ENCODE data around the gene AAR2. TPM values are rescaled to one million over a fixed set of nuclear protein-coding genes. Genes with fewer than 3 reads are reported as not detected.

AAR2 gene
- total and polyA plus RNA-seq, 7 experiments from 2014 or later: 18.2 to 55.8 (median 24.3) TPM

- intact Hi-C loops (cut with micrococcal nuclease): no loop called here
- CTCF ChIA-PET: no interaction called here
- H3K27me3 Mint-ChIP-seq: peaks cover 0 to 25% (median 8%) of the 10 kb centered on the region in 5 donors
These were observed 43.1 kb downstream of the AAR2 start for GRCh38 chr20:36279362-36279761.

GRCh38 chr20:36279776-36280175 is 43.5 kb downstream of the AAR2 start:
- Mint-ChIP-seq H3K4me3 (no peak overlapping the region), H3K27me3 (peaks cover 0 to 27% (median 8%) of the 10 kb centered on the region in 5 donors), H3K4me1 (peaks cover 0 to 4% (median 0%) of the 10 kb centered on the region in 7 donors), H3K36me3 (peaks cover 0 to 8% (median 0%) of the 10 kb centered on the region in 5 donors), H3K27ac (no peak overlapping the region), H3K9me3 (peaks cover 0 to 4% (median 0%) of the 10 kb centered on the region in 11 donors)
- H3K9me3 ChIP-seq (ENCODE audit: control insufficient read depth in 2 of 3, low read length in 3 of 3): no peaks in the 10 kb centered on the region
- ATAC-seq (no peak), DNase-seq (no peak)
- CTCF ChIA-PET: no interaction called here
- H3K4me1 ChIP-seq (ENCODE audit: control insufficient read depth in 2 of 2, insufficient read depth in 2 of 2, low read length in 2 of 2): no peaks in the 10 kb centered on the region
- POLR2A ChIA-PET: no interaction called here
- no peak overlapping the region for H3K27ac ChIP-seq (ENCODE audit: low read depth, low read length)
- H3K36me3 ChIP-seq (ENCODE audit: control insufficient read depth in 2 of 3, insufficient read depth in 3 of 3, low read length in 3 of 3): no peaks in the 10 kb centered on the region
- H3K27me3 ChIP-seq (ENCODE audit: control insufficient read depth in 2 of 2, insufficient read depth in 2 of 2, low read length in 2 of 2): no peaks in the 10 kb centered on the region
- intact Hi-C loops (cut with micrococcal nuclease): no loop called here
- no peak overlapping the region for H3K4me3 ChIP-seq (ENCODE audit: low read length)

More at GRCh38 chr20:36279362-36279761, 43.1 kb downstream of the AAR2 start:
- H3K9me3 ChIP-seq (ENCODE audit: control insufficient read depth in 2 of 3, low read length in 3 of 3): no peaks in the 10 kb centered on the region
- H3K4me3 ChIP-seq (ENCODE audit: low read length): no peak overlapping the region
- no peak overlapping the region for H3K27ac Mint-ChIP-seq
- ATAC-seq (no peak), DNase-seq (no peak)
- no peaks in the 10 kb centered on the region for H3K27me3 ChIP-seq (ENCODE audit: control insufficient read depth in 2 of 2, insufficient read depth in 2 of 2, low read length in 2 of 2)
- H3K4me1 ChIP-seq (ENCODE audit: control insufficient read depth in 2 of 2, insufficient read depth in 2 of 2, low read length in 2 of 2): no peaks in the 10 kb centered on the region
- H3K4me1 Mint-ChIP-seq: peaks cover 0 to 4% (median 0%) of the 10 kb centered on the region in 7 donors
- no peaks in the 10 kb centered on the region for H3K36me3 ChIP-seq (ENCODE audit: control insufficient read depth in 2 of 3, insufficient read depth in 3 of 3, low read length in 3 of 3)
- no peak overlapping the region for H3K27ac ChIP-seq (ENCODE audit: low read depth, low read length)
- peaks cover 0 to 8% (median 0%) of the 10 kb centered on the region in 5 donors for H3K36me3 Mint-ChIP-seq
- POLR2A ChIA-PET: no interaction called here
- H3K4me3 Mint-ChIP-seq: no peak overlapping the region
- peaks cover 0 to 4% (median 0%) of the 10 kb centered on the region in 11 donors for H3K9me3 Mint-ChIP-seq

GRCh38 chr20:36281785-36282380 is 45.6 kb downstream of the AAR2 start:
- ChIA-PET POLR2A (no interaction called here), CTCF (no interaction called here)
- Histone ChIP-seq H3K9me3 (ENCODE audit: control insufficient read depth in 2 of 3, low read length in 3 of 3) (no peaks in the 10 kb centered on the region), H3K4me3 (ENCODE audit: low read length) (no peak overlapping the region), H3K4me1 (ENCODE audit: control insufficient read depth in 2 of 2, insufficient read depth in 2 of 2, low read length in 2 of 2) (no peaks in the 10 kb centered on the region), H3K27me3 (ENCODE audit: control insufficient read depth in 2 of 2, insufficient read depth in 2 of 2, low read length in 2 of 2) (no peaks in the 10 kb centered on the region), H3K27ac (ENCODE audit: low read depth, low read length) (no peak overlapping the region), H3K36me3 (ENCODE audit: control insufficient read depth in 2 of 3, insufficient read depth in 3 of 3, low read length in 3 of 3) (no peaks in the 10 kb centered on the region)
- Mint-ChIP-seq H3K36me3 (peaks cover 0 to 8% (median 0%) of the 10 kb centered on the region in 5 donors), H3K4me1 (peaks cover 0 to 4% (median 0%) of the 10 kb centered on the region in 7 donors), H3K27me3 (peaks cover 6 to 34% (median 10%) of the 10 kb centered on the region in 5 donors), H3K27ac (no peak overlapping the region), H3K4me3 (no peak overlapping the region), H3K9me3 (peaks cover 0 to 4% (median 0%) of the 10 kb centered on the region in 11 donors)
- DNase-seq (no peak), ATAC-seq (no peak)
- intact Hi-C loops (cut with micrococcal nuclease): no loop called here

GRCh38 chr20:36284751-36285150 is 48.5 kb downstream of the AAR2 start:
- Mint-ChIP-seq H3K36me3 (peaks cover 0 to 8% (median 0%) of the 10 kb centered on the region in 5 donors), H3K27ac (no peak overlapping the region), H3K27me3 (peaks cover 13 to 43% (median 16%) of the 10 kb centered on the region in 5 donors), H3K4me3 (no peak overlapping the region), H3K9me3 (peaks cover 0 to 6% (median 1%) of the 10 kb centered on the region in 11 donors), H3K4me1 (peaks cover 0 to 4% (median 0%) of the 10 kb centered on the region in 7 donors)
- H3K4me3 ChIP-seq (ENCODE audit: low read length): no peak overlapping the region
- H3K27me3 ChIP-seq (ENCODE audit: control insufficient read depth in 2 of 2, insufficient read depth in 2 of 2, low read length in 2 of 2): no peaks in the 10 kb centered on the region
- no peaks in the 10 kb centered on the region for H3K36me3 ChIP-seq (ENCODE audit: control insufficient read depth in 2 of 3, insufficient read depth in 3 of 3, low read length in 3 of 3)
- H3K4me1 ChIP-seq (ENCODE audit: control insufficient read depth in 2 of 2, insufficient read depth in 2 of 2, low read length in 2 of 2): no peaks in the 10 kb centered on the region
- no peaks in the 10 kb centered on the region for H3K9me3 ChIP-seq (ENCODE audit: control insufficient read depth in 2 of 3, low read length in 3 of 3)
- intact Hi-C loops (cut with micrococcal nuclease): no loop called here
- ATAC-seq: no peak
- ChIA-PET POLR2A (no interaction called here), CTCF (no interaction called here)
- no peak for DNase-seq
- no peak overlapping the region for H3K27ac ChIP-seq (ENCODE audit: low read depth, low read length)

- Histone ChIP-seq H3K27ac (ENCODE audit: low read depth, low read length) (no peak overlapping the region), H3K36me3 (ENCODE audit: control insufficient read depth in 2 of 3, insufficient read depth in 3 of 3, low read length in 3 of 3) (no peaks in the 10 kb centered on the region), H3K4me1 (ENCODE audit: control insufficient read depth in 2 of 2, insufficient read depth in 2 of 2, low read length in 2 of 2) (no peaks in the 10 kb centered on the region), H3K4me3 (ENCODE audit: low read length) (no peak overlapping the region), H3K27me3 (ENCODE audit: control insufficient read depth in 2 of 2, insufficient read depth in 2 of 2, low read length in 2 of 2) (no peaks in the 10 kb centered on the region), H3K9me3 (ENCODE audit: control insufficient read depth in 2 of 3, low read length in 3 of 3) (no peaks in the 10 kb centered on the region)
- peaks cover 0 to 4% (median 0%) of the 10 kb centered on the region in 7 donors for H3K4me1 Mint-ChIP-seq
- peaks cover 0 to 6% (median 1%) of the 10 kb centered on the region in 11 donors for H3K9me3 Mint-ChIP-seq
- H3K4me3 Mint-ChIP-seq: no peak overlapping the region
- CTCF ChIA-PET: interaction anchor here (0.9 kb wide), 1 partner anchor 204 kb away, joined by 3 read pairs; no protein-coding TSS in a partner anchor
- no peak overlapping the region for H3K27ac Mint-ChIP-seq
- H3K36me3 Mint-ChIP-seq: no peaks in the 10 kb centered on the region
- no peak for DNase-seq
- POLR2A ChIA-PET: no interaction called here
- H3K27me3 Mint-ChIP-seq: peaks cover 7 to 42% (median 19%) of the 10 kb centered on the region in 5 donors
- intact Hi-C loops (cut with micrococcal nuclease): no loop called here
- ATAC-seq: no peak
These were observed 49.6 kb downstream of the AAR2 start for GRCh38 chr20:36285746-36286447.

GRCh38 chr20:36297656-36298055 is 61.4 kb downstream of the AAR2 start:
- no peak overlapping the region for H3K27ac ChIP-seq (ENCODE audit: low read depth, low read length)
- no peak for DNase-seq
- ATAC-seq: no peak
- ChIA-PET POLR2A (no interaction called here), CTCF (no interaction called here)
- Mint-ChIP-seq H3K27ac (no peak overlapping the region), H3K4me1 (no peaks in the 10 kb centered on the region), H3K27me3 (peaks cover 25 to 82% (median 63%) of the 10 kb centered on the region in 5 donors), H3K36me3 (no peaks in the 10 kb centered on the region), H3K9me3 (peaks cover 0 to 2% (median 0%) of the 10 kb centered on the region in 11 donors), H3K4me3 (no peak overlapping the region)
- H3K27me3 ChIP-seq (ENCODE audit: control insufficient read depth in 2 of 2, insufficient read depth in 2 of 2, low read length in 2 of 2): no peaks in the 10 kb centered on the region
- intact Hi-C loops (cut with micrococcal nuclease): no loop called here
- H3K4me3 ChIP-seq (ENCODE audit: low read length): no peak overlapping the region
- H3K9me3 ChIP-seq (ENCODE audit: control insufficient read depth in 2 of 3, low read length in 3 of 3): no peaks in the 10 kb centered on the region
- H3K36me3 ChIP-seq (ENCODE audit: control insufficient read depth in 2 of 3, insufficient read depth in 3 of 3, low read length in 3 of 3): no peaks in the 10 kb centered on the region
- no peaks in the 10 kb centered on the region for H3K4me1 ChIP-seq (ENCODE audit: control insufficient read depth in 2 of 2, insufficient read depth in 2 of 2, low read length in 2 of 2)

Measured in naive thymus-derived CD4-positive, alpha-beta T cell (primary cell).